ENCODE measurements around the gene TTC22. TPM values are rescaled to one million over a fixed set of nuclear protein-coding genes. Genes with fewer than 3 reads are reported as not detected.

The TTC22 gene
- polyA plus RNA-seq, 2 of the 4 experiments (the other 2 are of a cell fraction): not detected

- Histone ChIP-seq H3K27ac (no peak overlapping the region), H3K4me3 (no peak overlapping the region), H3K9me3 (no peaks in the 10 kb centered on the region), H3K4me2 (no peak overlapping the region), H3K4me1 (no peaks in the 10 kb centered on the region)
- TF ChIP-seq HOXA7 (CRISPR knock-in tag; IDR thresholded peaks at IDR 0.05) (no peak), FOSB (CRISPR knock-in tag; IDR thresholded peaks at IDR 0.05) (no peak), CBX2 (IDR thresholded peaks at IDR 0.05; ENCODE audit: borderline replicate concordance, low read depth) (no peak), MAZ (IDR thresholded peaks at IDR 0.05; ENCODE audit: borderline replicate concordance, low read depth, low read length) (no peak), ZFP36 (IDR thresholded peaks at IDR 0.05; ENCODE audit: borderline replicate concordance, partially characterized antibody) (no peak), KDM1A (IDR thresholded peaks at IDR 0.05; ENCODE audit: low read depth) (no peak), SMC3 (IDR thresholded peaks at IDR 0.05) (no peak), RFX5 (IDR thresholded peaks at IDR 0.05) (no peak), MAX (IDR thresholded peaks at IDR 0.05) (no peak), HES2 (IDR thresholded peaks at IDR 0.05) (no peak), FOXS1 (CRISPR knock-in tag; IDR thresholded peaks at IDR 0.05) (no peak), NPAS2 (CRISPR knock-in tag; IDR thresholded peaks at IDR 0.05; ENCODE audit: borderline replicate concordance) (no peak), CHD4 (IDR thresholded peaks at IDR 0.05; ENCODE audit: borderline replicate concordance) (no peak), CTCF (IDR thresholded peaks at IDR 0.05) (no peak), CHD2 (IDR thresholded peaks at IDR 0.05; ENCODE audit: low read length, partially characterized antibody) (no peak), ATOH8 (CRISPR knock-in tag; IDR thresholded peaks at IDR 0.05; ENCODE audit: low read depth) (no peak), NR3C1 (IDR thresholded peaks at IDR 0.05) (no peak), ZSCAN20 (CRISPR knock-in tag; IDR thresholded peaks at IDR 0.05) (no peak), RNF2 (IDR thresholded peaks at IDR 0.05; ENCODE audit: borderline replicate concordance, low read depth) (no peak), ELK1 (IDR thresholded peaks at IDR 0.05; ENCODE audit: low read depth, low read length) (no peak)
- CTCF ChIA-PET: no interaction called here
- no peak for ATAC-seq
- WGBS (ENCODE audit: missing lambda C conversion rate): 83% methylated on average over 2 of the region's 2 CpGs
- no peak for DNase-seq (ENCODE audit: low read depth in 1 of 2, low spot score in 1 of 2)
- FAIRE-seq: no peak
- POLR2A ChIA-PET: no interaction called here
These were observed 17.1 kb downstream of the TTC22 start for GRCh38 chr1:54784066-54784465.

- DNase-seq (ENCODE audit: low read depth in 1 of 2, low spot score in 1 of 2) (no peak), FAIRE-seq (no peak), ATAC-seq (no peak)
- H3K4me1 ChIP-seq: no peaks in the 10 kb centered on the region
- H3K4me3 ChIP-seq: no peak overlapping the region
- ChIA-PET CTCF (no interaction called here), POLR2A (no interaction called here)
- no peak overlapping the region for H3K27ac ChIP-seq
- 25% methylated on average over 2 of the region's 2 CpGs for WGBS (ENCODE audit: missing lambda C conversion rate)
- H3K9me3 ChIP-seq: no peaks in the 10 kb centered on the region
- no peak overlapping the region for H3K4me2 ChIP-seq
- TF ChIP-seq RCOR1 (IDR thresholded peaks at IDR 0.05; ENCODE audit: low read depth, low read length) (no peak), SMC3 (IDR thresholded peaks at IDR 0.05) (no peak), USF2 (IDR thresholded peaks at IDR 0.05) (no peak), HES2 (IDR thresholded peaks at IDR 0.05) (no peak), CHD4 (IDR thresholded peaks at IDR 0.05; ENCODE audit: borderline replicate concordance) (no peak), ZFP36 (IDR thresholded peaks at IDR 0.05; ENCODE audit: borderline replicate concordance, partially characterized antibody) (no peak), ELK1 (IDR thresholded peaks at IDR 0.05; ENCODE audit: low read depth, low read length) (no peak), REST (IDR thresholded peaks at IDR 0.05) (no peak), EP300 (IDR thresholded peaks at IDR 0.05) (no peak), MAFK (IDR thresholded peaks at IDR 0.05; ENCODE audit: partially characterized antibody) (no peak), PBX3 (IDR thresholded peaks at IDR 0.05) (no peak)
These were observed 18.5 kb downstream of the TTC22 start for GRCh38 chr1:54782588-54782987.

Measured in A549 (cell line).